OCI-LY7 (cell line): ENCODE data around the gene PCED1B. TPM values are rescaled to one million over a fixed set of nuclear protein-coding genes. Genes with fewer than 3 reads are reported as not detected.
A peak's percentile ranks its signal among the peaks of the same experiment; 100 is the strongest.

Source experiments
- BruUV-seq: library from RNA; stranded (reverse); fragments of 400-500 nt; replicated peaks from 2 replicates; lab custom pipeline; 2021; lab: Mats Ljungman, UMichigan
- CTCF ChIA-PET: fragments of 300-600 bp; sonication (Branson Sonifier 250); formaldehyde crosslinking; loops from one replicate; lab custom pipeline; 2022; ENCODE audit warnings: antibody characterized with exemption; ENCODE audit not compliant: unreplicated experiment; lab: Charles Lee
- POLR2A ChIA-PET: fragments of 300-600 bp; sonication (Branson Sonifier 250); formaldehyde crosslinking; loops from one replicate; lab custom pipeline; 2022; ENCODE audit warnings: antibody characterized with exemption; lab: Charles Lee
- DNase-seq: peaks from one replicate; pipeline ENCODE4 v3.0.0-alpha.2; 2015; ENCODE audit warnings: low spot score
- H2AFZ ChIP-seq: fragments of 200-600 bp; sonication (generic), shearing (Covaris generic); 2 replicates; pipeline ENCODE4 v1.6.1; 2014; ENCODE audit warnings: mild to moderate bottlenecking, antibody characterized with exemption, low read length, moderate library complexity
- H3K27ac ChIP-seq: fragments of 200-600 bp; sonication (generic); 2 replicates; pipeline ENCODE4 v1.5.1; 2014; ENCODE audit warnings: mixed run types, low read depth, mild to moderate bottlenecking, moderate library complexity, low read length, inconsistent platforms; ENCODE audit not compliant: poor library complexity, severe bottlenecking
- H3K36me3 ChIP-seq: fragments of 200-600 bp; sonication (generic); 2 replicates; pipeline ENCODE4 v1.6.1; 2014; ENCODE audit warnings: mild to moderate bottlenecking, antibody characterized with exemption, low read length, moderate library complexity, mixed read lengths; ENCODE audit not compliant: insufficient read depth
- H3K4me1 ChIP-seq: fragments of 200-600 bp; sonication (generic); 2 replicates; pipeline ENCODE4 v1.5.1; 2014; ENCODE audit warnings: mild to moderate bottlenecking, low read length; ENCODE audit not compliant: insufficient read depth, poor library complexity, severe bottlenecking
- H3K4me2 ChIP-seq: fragments of 200-600 bp; sonication (generic); 2 replicates; pipeline ENCODE4 v1.6.1; 2014; ENCODE audit warnings: mild to moderate bottlenecking, low read length
- H3K4me3 ChIP-seq: fragments of 200-600 bp; sonication (generic); 2 replicates; pipeline ENCODE4 v1.5.1; 2014; ENCODE audit warnings: mild to moderate bottlenecking, low read depth, low read length; ENCODE audit not compliant: poor library complexity, severe bottlenecking
- H3K79me2 ChIP-seq: fragments of 200-600 bp; sonication (generic); 2 replicates; pipeline ENCODE4 v1.6.1; 2016; ENCODE audit warnings: low read depth, mild to moderate bottlenecking, low read length, moderate library complexity, mixed read lengths; ENCODE audit not compliant: insufficient read depth
- H3K9me2 ChIP-seq: fragments of 200-600 bp; sonication (generic); 2 replicates; pipeline ENCODE4 v1.6.1; 2016; ENCODE audit warnings: mild to moderate bottlenecking, low read length, mixed read lengths; ENCODE audit not compliant: insufficient read depth
- H3K9me3 ChIP-seq: fragments of 200-600 bp; sonication (generic); 2 replicates; pipeline ENCODE4 v1.6.1; 2014; ENCODE audit warnings: mild to moderate bottlenecking, mixed run types, low read length, mixed read lengths
- H4K20me1 ChIP-seq: fragments of 200-600 bp; sonication (generic); 2 replicates; pipeline ENCODE4 v1.6.1; 2014; ENCODE audit warnings: mild to moderate bottlenecking, antibody characterized with exemption, low read length, moderate library complexity, mixed read lengths; ENCODE audit not compliant: insufficient read depth
- EZH2phosphoT487 ChIP-seq: fragments of 200-600 bp; sonication (generic); IDR thresholded peaks from 2 replicates; pipeline ENCODE4 v1.6.1; 2018; ENCODE audit warnings: low read depth, borderline replicate concordance, mild to moderate bottlenecking, mixed run types, antibody characterized with exemption, low read length, moderate library complexity, mixed read lengths
- intact Hi-C: fragments of 100-400 bp; cut with micrococcal nuclease; formaldehyde crosslinking; loops from one replicate; pipeline ENCODE4 v1.10.0; 2022; ENCODE audit not compliant: unreplicated experiment
- total RNA-seq, 2 experiments: library from RNA; depleted of rRNA in 1 of 2; stranded (reverse); fragments of >200 nt in 1 of 2; shearing (Covaris generic) in 1 of 2; gene quantifications; 2 replicates each; pipeline ENCODE4 v1.2.3, GENCODE V29; 2014 to 2022
- TF ChIP-seq, protein P1 (sequence below): fragments of 200-600 bp; sonication (generic); conservative IDR thresholded peaks from 2 replicates; pipeline ENCODE4 v1.5.1; 2014; ENCODE audit warnings: mild to moderate bottlenecking, antibody characterized with exemption, low read length, moderate library complexity, mixed read lengths

The PCED1B gene
- total RNA-seq, 2 experiments from 2014 or later = 8.4 to 24.3 TPM

DNA sequence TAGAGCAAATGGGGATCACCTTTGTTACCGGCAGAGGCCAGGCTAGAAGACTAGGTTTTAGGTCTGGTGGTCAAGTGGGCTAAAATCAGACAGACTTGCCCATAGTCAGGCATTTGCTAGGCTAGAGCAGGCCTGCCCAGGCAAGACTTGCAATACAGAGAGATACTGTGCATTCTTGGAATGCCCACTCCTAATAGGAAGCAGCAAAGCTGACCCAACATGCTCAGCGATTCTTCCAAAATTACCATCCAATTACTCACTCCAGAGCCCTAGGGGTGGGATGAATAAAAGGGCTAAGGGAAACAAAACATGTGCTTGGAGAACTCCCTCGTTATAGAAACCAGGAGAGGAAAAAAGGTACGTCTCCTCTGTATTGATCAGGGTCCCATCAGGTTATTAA, 188.2 kb downstream of the PCED1B start:
- no peak overlapping the region for H3K27ac ChIP-seq
- intact Hi-C loops = no loop called here
- H3K79me2 ChIP-seq = no peaks in the 10 kb centered on the region
- no peaks in the 10 kb centered on the region for H4K20me1 ChIP-seq
- peaks cover 33% of the 10 kb centered on the region for H3K4me1 ChIP-seq
- no peak for TF ChIP-seq EZH2phosphoT487
- TF ChIP-seq, protein P1, sequence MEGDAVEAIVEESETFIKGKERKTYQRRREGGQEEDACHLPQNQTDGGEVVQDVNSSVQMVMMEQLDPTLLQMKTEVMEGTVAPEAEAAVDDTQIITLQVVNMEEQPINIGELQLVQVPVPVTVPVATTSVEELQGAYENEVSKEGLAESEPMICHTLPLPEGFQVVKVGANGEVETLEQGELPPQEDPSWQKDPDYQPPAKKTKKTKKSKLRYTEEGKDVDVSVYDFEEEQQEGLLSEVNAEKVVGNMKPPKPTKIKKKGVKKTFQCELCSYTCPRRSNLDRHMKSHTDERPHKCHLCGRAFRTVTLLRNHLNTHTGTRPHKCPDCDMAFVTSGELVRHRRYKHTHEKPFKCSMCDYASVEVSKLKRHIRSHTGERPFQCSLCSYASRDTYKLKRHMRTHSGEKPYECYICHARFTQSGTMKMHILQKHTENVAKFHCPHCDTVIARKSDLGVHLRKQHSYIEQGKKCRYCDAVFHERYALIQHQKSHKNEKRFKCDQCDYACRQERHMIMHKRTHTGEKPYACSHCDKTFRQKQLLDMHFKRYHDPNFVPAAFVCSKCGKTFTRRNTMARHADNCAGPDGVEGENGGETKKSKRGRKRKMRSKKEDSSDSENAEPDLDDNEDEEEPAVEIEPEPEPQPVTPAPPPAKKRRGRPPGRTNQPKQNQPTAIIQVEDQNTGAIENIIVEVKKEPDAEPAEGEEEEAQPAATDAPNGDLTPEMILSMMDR = no peak
- no peak overlapping the region for H3K4me2 ChIP-seq
- H3K9me3 ChIP-seq = peaks cover 14% of the 10 kb centered on the region; the same call in 1 of the 2 replicates
- H2AFZ ChIP-seq = no peak overlapping the region
- H3K4me3 ChIP-seq = no peak overlapping the region
- no peak for DNase-seq
- H3K9me2 ChIP-seq = no peaks in the 10 kb centered on the region
- peaks cover 4% of the 10 kb centered on the region; the same call in 1 of the 2 replicates for H3K36me3 ChIP-seq
- ChIA-PET CTCF (no interaction called here), POLR2A (interaction anchor here (0.7 to 2.5 kb wide), 5 partner anchors 9 to 1051 kb away, joined by 3 to 10 read pairs (median 5); no protein-coding TSS in a partner anchor)
- no TSS peak for BruUV-seq

DNA sequence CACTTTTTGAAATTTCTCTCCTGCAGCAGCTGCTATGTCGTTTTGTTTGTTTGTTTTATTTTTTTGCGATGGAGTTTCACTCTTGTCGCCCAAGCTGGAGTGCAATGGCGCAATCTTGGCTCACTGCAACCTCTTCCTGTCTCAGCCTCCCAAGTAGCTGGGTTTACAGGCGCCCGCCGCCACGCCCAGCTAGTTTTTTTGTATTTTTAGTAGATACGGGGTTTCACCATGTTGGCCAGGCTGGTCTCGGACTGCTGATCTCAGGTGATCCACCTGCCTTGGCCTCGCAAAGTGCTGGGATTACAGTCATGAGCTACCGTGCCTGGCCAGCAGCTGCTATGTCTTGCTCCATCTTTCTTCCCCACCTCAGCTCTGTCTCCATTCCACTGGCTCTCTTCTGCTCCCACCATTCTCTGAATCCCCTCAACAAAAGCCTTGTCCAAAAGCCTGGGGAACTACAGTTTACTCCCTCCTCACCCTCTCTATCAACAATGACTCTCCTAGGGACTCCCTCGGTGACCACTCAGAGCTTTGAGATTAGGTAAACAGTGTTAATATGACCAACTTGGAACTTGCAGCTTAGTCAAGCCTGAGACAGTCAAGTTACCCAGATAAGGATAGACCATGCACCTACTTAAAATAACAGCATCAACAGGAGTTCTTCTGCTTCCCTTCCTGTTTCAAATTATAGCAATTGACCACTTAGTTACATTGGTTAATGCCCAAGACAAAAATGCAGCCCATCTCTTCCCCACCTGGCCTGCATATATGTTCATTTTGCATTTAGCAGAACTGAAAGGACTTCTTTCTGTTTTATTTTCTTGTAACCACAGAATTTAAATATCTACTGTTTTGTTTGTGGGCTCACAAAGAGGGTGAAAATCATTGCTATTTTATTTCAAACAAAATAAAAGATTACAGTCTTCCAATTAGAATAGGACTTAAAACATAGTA, 189.4 kb downstream of the PCED1B start:
- POLR2A ChIA-PET = interaction anchor here (0.7 to 2.5 kb wide), 8 partner anchors 8 to 693 kb away, joined by 3 to 10 read pairs (median 6); no protein-coding TSS in a partner anchor
- peak overlapping the region; percentile 82 for H3K27ac ChIP-seq
- H3K4me3 ChIP-seq = peak overlapping the region; percentile 39
- intact Hi-C loops = loop anchor here (2.0 kb wide), 1 partner anchor 52 kb away; no protein-coding TSS in a partner anchor
- peak overlapping the region; percentile 62 for H3K4me2 ChIP-seq
- H2AFZ ChIP-seq = peak overlapping the region; percentile 97
- H3K36me3 ChIP-seq = peaks cover 4% of the 10 kb centered on the region; the same call in 1 of the 2 replicates
- H3K9me2 ChIP-seq = no peaks in the 10 kb centered on the region
- no peaks in the 10 kb centered on the region for H4K20me1 ChIP-seq
- CTCF ChIA-PET = no interaction called here
- no peaks in the 10 kb centered on the region for H3K79me2 ChIP-seq
- H3K4me1 ChIP-seq = peaks cover 33% of the 10 kb centered on the region
- no peak for TF ChIP-seq EZH2phosphoT487
- TF ChIP-seq, protein P1 = no peak
- DNase-seq = peak; percentile 70
- no TSS peak for BruUV-seq
- peaks cover 14% of the 10 kb centered on the region; the same call in 1 of the 2 replicates for H3K9me3 ChIP-seq
